Neural progenitor cell (in vitro differentiated cells): ENCODE measurements around the gene TNIK. TPM values are rescaled to one million over a fixed set of nuclear protein-coding genes. Genes with fewer than 3 reads are reported as not detected.

Experiments used
- DNase-seq: peaks from one replicate; pipeline ENCODE4 v3.0.0-alpha.2; 2016; ENCODE audit warnings: low spot score
- H2AFZ ChIP-seq: fragments of 200-600 bp; sonication (generic); replicated peaks from 2 replicates; pipeline ENCODE4 v1.6.1; 2016; ENCODE audit warnings: antibody characterized with exemption
- H3F3A ChIP-seq: fragments of 200-600 bp; sonication (generic); 2 replicates; pipeline ENCODE4 v1.6.1; 2016; ENCODE audit warnings: antibody characterized with exemption, low read depth
- H3K27ac ChIP-seq: fragments of 200-600 bp; sonication (generic); 2 replicates; pipeline ENCODE4 v1.5.1; 2016; ENCODE audit warnings: mild to moderate bottlenecking
- H3K27me3 ChIP-seq: fragments of 200-600 bp; sonication (generic); 2 replicates; pipeline ENCODE4 v1.6.1; 2016; ENCODE audit warnings: mild to moderate bottlenecking, moderate library complexity
- H3K36me3 ChIP-seq: fragments of 200-600 bp; sonication (generic); 2 replicates; pipeline ENCODE4 v1.5.1; 2016
- H3K4me1 ChIP-seq: fragments of 200-600 bp; sonication (generic); 2 replicates; pipeline ENCODE4 v1.6.1; 2016; ENCODE audit warnings: mixed run types
- H3K4me2 ChIP-seq: fragments of 200-600 bp; sonication (generic); 2 replicates; pipeline ENCODE4 v1.6.1; 2016
- H3K4me3 ChIP-seq: fragments of 200-600 bp; sonication (generic); 2 replicates; pipeline ENCODE4 v1.5.1; 2016
- H3K79me2 ChIP-seq: fragments of 200-600 bp; sonication (generic); 2 replicates; pipeline ENCODE4 v1.6.1; 2016; ENCODE audit warnings: low read depth
- H3K9ac ChIP-seq: fragments of 200-600 bp; sonication (generic); 2 replicates; pipeline ENCODE4 v1.6.1; 2016
- H3K9me3 ChIP-seq: fragments of 200-600 bp; sonication (generic); 2 replicates; pipeline ENCODE4 v1.5.1; 2016; ENCODE audit warnings: low read depth
- H4K20me1 ChIP-seq: fragments of 200-600 bp; sonication (generic); 2 replicates; pipeline ENCODE4 v1.6.1; 2016; ENCODE audit warnings: low read depth
- H3K27ac Mint-ChIP-seq: 3 replicates; pipeline ENCODE4 v1.8.0; 2021; ENCODE audit warnings: mixed read lengths
- H3K27me3 Mint-ChIP-seq: 2 replicates; pipeline ENCODE4 v1.8.0; 2022; ENCODE audit warnings: low read depth, mild to moderate bottlenecking, inconsistent platforms, moderate library complexity, mixed read lengths; ENCODE audit not compliant: insufficient read depth
- H3K36me3 Mint-ChIP-seq: 3 replicates; pipeline ENCODE4 v1.8.0; 2021; ENCODE audit warnings: mixed read lengths
- H3K4me1 Mint-ChIP-seq: 3 replicates; pipeline ENCODE4 v1.8.0; 2021; ENCODE audit warnings: mixed read lengths
- H3K4me3 Mint-ChIP-seq: 3 replicates; pipeline ENCODE4 v1.8.0; 2021; ENCODE audit warnings: mild to moderate bottlenecking, moderate library complexity, mixed read lengths
- H3K9me3 Mint-ChIP-seq: 3 replicates; pipeline ENCODE4 v1.8.0; 2020; ENCODE audit warnings: mixed read lengths
- CTCF ChIP-seq: fragments of 200-600 bp; sonication (generic); IDR thresholded peaks from 2 replicates; pipeline ENCODE4 v1.5.1; 2017; ENCODE audit warnings: antibody characterized with exemption, mild to moderate bottlenecking
- EZH2 ChIP-seq: fragments of 200-600 bp; sonication (generic); IDR thresholded peaks from 2 replicates; pipeline ENCODE4 v1.6.1; 2017; ENCODE audit warnings: antibody characterized with exemption, mild to moderate bottlenecking, moderate library complexity
- EZH2phosphoT487 ChIP-seq: fragments of 200-600 bp; sonication (generic); IDR thresholded peaks from 2 replicates; pipeline ENCODE4 v1.6.1; 2017; ENCODE audit warnings: antibody characterized with exemption
- total RNA-seq: library from RNA; depleted of rRNA; stranded (reverse); fragments of >200 nt; gene quantifications from 2 replicates; pipeline ENCODE4 v1.2.3, GENCODE V29; 2015; ENCODE audit warnings: low replicate concordance

The TNIK gene
- total RNA-seq, 1 donor from 2014 or later: 3.0 TPM

GRCh38 chr3:171186383-171186782, 273.8 kb downstream of the TNIK start:
- H4K20me1 ChIP-seq: no peaks in the 10 kb centered on the region
- no peaks in the 10 kb centered on the region for H3K79me2 ChIP-seq
- H3K36me3 ChIP-seq: no peaks in the 10 kb centered on the region
- Mint-ChIP-seq H3K27me3 (no peaks in the 10 kb centered on the region), H3K36me3 (peaks cover 7% of the 10 kb centered on the region), H3K27ac (no peak overlapping the region), H3K4me1 (peaks cover 3% of the 10 kb centered on the region), H3K4me3 (no peak overlapping the region), H3K9me3 (no peaks in the 10 kb centered on the region)
- H3K4me2 ChIP-seq: peak overlapping the region; percentile 8
- H3K4me1 ChIP-seq: peaks cover 14% of the 10 kb centered on the region
- no peak overlapping the region for H2AFZ ChIP-seq
- no peaks in the 10 kb centered on the region for H3K27me3 ChIP-seq
- no peak overlapping the region for H3K9ac ChIP-seq
- H3K9me3 ChIP-seq: no peaks in the 10 kb centered on the region
- no peak for DNase-seq
- TF ChIP-seq EZH2: no peak
- no peak for TF ChIP-seq EZH2phosphoT487
- no peak for TF ChIP-seq CTCF
- no peak overlapping the region for H3K27ac ChIP-seq
- no peak overlapping the region for H3K4me3 ChIP-seq
- H3F3A ChIP-seq: no peaks in the 10 kb centered on the region

- H4K20me1 ChIP-seq: no peaks in the 10 kb centered on the region
- TF ChIP-seq EZH2phosphoT487: no peak
- TF ChIP-seq EZH2: no peak
- no peak for TF ChIP-seq CTCF
- H3K9me3 ChIP-seq: no peaks in the 10 kb centered on the region
- peaks cover 3% of the 10 kb centered on the region for H3K4me1 Mint-ChIP-seq
- no peak overlapping the region for H3K4me3 ChIP-seq
- H3K9ac ChIP-seq: no peak overlapping the region
- H3K4me1 ChIP-seq: peaks cover 14% of the 10 kb centered on the region
- H3F3A ChIP-seq: no peaks in the 10 kb centered on the region
- H3K9me3 Mint-ChIP-seq: no peaks in the 10 kb centered on the region
- H3K79me2 ChIP-seq: no peaks in the 10 kb centered on the region
- no peak for DNase-seq
- H2AFZ ChIP-seq: no peak overlapping the region
- peaks cover 7% of the 10 kb centered on the region for H3K36me3 Mint-ChIP-seq
- H3K27ac Mint-ChIP-seq: no peak overlapping the region
- no peak overlapping the region for H3K4me2 ChIP-seq
- no peak overlapping the region for H3K4me3 Mint-ChIP-seq
- H3K36me3 ChIP-seq: no peaks in the 10 kb centered on the region
- H3K27ac ChIP-seq: no peak overlapping the region
- H3K27me3 Mint-ChIP-seq: no peaks in the 10 kb centered on the region
- no peaks in the 10 kb centered on the region for H3K27me3 ChIP-seq
These were observed 274.2 kb downstream of the TNIK start for GRCh38 chr3:171185959-171186358.

GRCh38 chr3:171184372-171184771, 275.8 kb downstream of the TNIK start:
- H3K9ac ChIP-seq: no peak overlapping the region
- no peaks in the 10 kb centered on the region for H3K9me3 ChIP-seq
- H3K36me3 ChIP-seq: no peaks in the 10 kb centered on the region
- Mint-ChIP-seq H3K4me3 (no peak overlapping the region), H3K4me1 (peaks cover 3% of the 10 kb centered on the region), H3K27ac (no peak overlapping the region), H3K36me3 (peaks cover 9% of the 10 kb centered on the region), H3K9me3 (no peaks in the 10 kb centered on the region), H3K27me3 (no peaks in the 10 kb centered on the region)
- H3K4me2 ChIP-seq: no peak overlapping the region
- no peak overlapping the region for H2AFZ ChIP-seq
- H3K27me3 ChIP-seq: no peaks in the 10 kb centered on the region
- peaks cover 14% of the 10 kb centered on the region for H3K4me1 ChIP-seq
- no peaks in the 10 kb centered on the region for H4K20me1 ChIP-seq
- no peaks in the 10 kb centered on the region for H3K79me2 ChIP-seq
- H3F3A ChIP-seq: no peaks in the 10 kb centered on the region
- TF ChIP-seq CTCF (no peak), EZH2phosphoT487 (no peak), EZH2 (no peak)
- H3K4me3 ChIP-seq: no peak overlapping the region
- no peak overlapping the region for H3K27ac ChIP-seq
- DNase-seq: no peak

- no peak overlapping the region for H2AFZ ChIP-seq
- no peak overlapping the region for H3K27ac ChIP-seq
- H3K4me1 ChIP-seq: peaks cover 14% of the 10 kb centered on the region
- H3K27ac Mint-ChIP-seq: no peak overlapping the region
- H3K4me3 Mint-ChIP-seq: no peak overlapping the region
- no peaks in the 10 kb centered on the region for H3K36me3 ChIP-seq
- no peaks in the 10 kb centered on the region for H3K9me3 Mint-ChIP-seq
- no peaks in the 10 kb centered on the region for H4K20me1 ChIP-seq
- H3K9ac ChIP-seq: no peak overlapping the region
- no peaks in the 10 kb centered on the region for H3K9me3 ChIP-seq
- no peaks in the 10 kb centered on the region for H3K79me2 ChIP-seq
- peaks cover 12% of the 10 kb centered on the region for H3K36me3 Mint-ChIP-seq
- H3K4me3 ChIP-seq: no peak overlapping the region
- no peaks in the 10 kb centered on the region for H3K27me3 Mint-ChIP-seq
- H3K27me3 ChIP-seq: no peaks in the 10 kb centered on the region
- TF ChIP-seq CTCF (peak; percentile 17), EZH2 (no peak), EZH2phosphoT487 (no peak)
- peaks cover 3% of the 10 kb centered on the region for H3K4me1 Mint-ChIP-seq
- no peak overlapping the region for H3K4me2 ChIP-seq
- DNase-seq: no peak
- no peaks in the 10 kb centered on the region for H3F3A ChIP-seq
These were observed 277.2 kb downstream of the TNIK start for GRCh38 chr3:171183042-171183441.
